Duodenal mucosa (tissue), 2 donors: ENCODE results near the gene ASIC2.

Source experiments
- H3K27ac ChIP-seq: one replicate; pipeline ENCODE4 v1.7.0; 2013; ENCODE audit warnings: low read depth, low read length
- H3K27me3 ChIP-seq, 2 donors: one replicate each; pipeline ENCODE4 v1.7.0; 2013; ENCODE audit warnings: low read length in 2 of 2, control low read depth in 1 of 2; ENCODE audit not compliant: insufficient read depth in 2 of 2, control insufficient read depth in 1 of 2
- H3K36me3 ChIP-seq, 2 donors: one replicate each; pipeline ENCODE4 v1.7.0; 2013; ENCODE audit warnings: low read length in 2 of 2, control low read depth in 1 of 2; ENCODE audit not compliant: insufficient read depth in 2 of 2, control insufficient read depth in 1 of 2
- H3K4me1 ChIP-seq, 2 donors: one replicate each; pipeline ENCODE4 v1.7.0; 2013; ENCODE audit warnings: low read length in 2 of 2, control low read depth in 1 of 2; ENCODE audit not compliant: insufficient read depth in 2 of 2, control insufficient read depth in 1 of 2
- H3K4me3 ChIP-seq, 2 donors: one replicate each; pipeline ENCODE4 v1.7.0; 2013; ENCODE audit warnings: low read length in 2 of 2, low read depth in 1 of 2
- H3K9ac ChIP-seq, 2 donors: one replicate each; pipeline ENCODE4 v1.7.0; 2013; ENCODE audit warnings: low read length in 2 of 2, low read depth in 1 of 2
- H3K9me3 ChIP-seq, 2 donors: one replicate each; pipeline ENCODE4 v1.7.0; 2013; ENCODE audit warnings: low read length in 2 of 2, control low read depth in 1 of 2; ENCODE audit not compliant: control insufficient read depth in 1 of 2

The ASIC2 gene

GRCh38 chr17:33169580-33170285 lies 123.4 kb downstream of the ASIC2 start:
- Histone ChIP-seq H3K9me3 (no peaks in the 10 kb centered on the region), H3K27ac (no peak overlapping the region), H3K36me3 (no peaks in the 10 kb centered on the region), H3K9ac (no peak overlapping the region), H3K27me3 (no peaks in the 10 kb centered on the region), H3K4me3 (no peak overlapping the region), H3K4me1 (no peaks in the 10 kb centered on the region)

GRCh38 chr17:33167736-33168135 lies 125.4 kb downstream of the ASIC2 start:
- Histone ChIP-seq H3K9ac (no peak overlapping the region), H3K36me3 (no peaks in the 10 kb centered on the region), H3K9me3 (no peaks in the 10 kb centered on the region), H3K4me1 (no peaks in the 10 kb centered on the region), H3K4me3 (no peak overlapping the region), H3K27me3 (no peaks in the 10 kb centered on the region), H3K27ac (no peak overlapping the region)

GRCh38 chr17:33166472-33166871 lies 126.6 kb downstream of the ASIC2 start:
- H3K9ac ChIP-seq, result no peak overlapping the region
- H3K36me3 ChIP-seq, result no peaks in the 10 kb centered on the region
- H3K4me1 ChIP-seq, result no peaks in the 10 kb centered on the region
- no peak overlapping the region for H3K4me3 ChIP-seq
- no peaks in the 10 kb centered on the region for H3K27me3 ChIP-seq
- no peaks in the 10 kb centered on the region for H3K9me3 ChIP-seq
- no peak overlapping the region for H3K27ac ChIP-seq

GRCh38 chr17:33164169-33164881 lies 128.8 kb downstream of the ASIC2 start:
- H3K27ac ChIP-seq, result no peak overlapping the region
- H3K36me3 ChIP-seq, result no peaks in the 10 kb centered on the region
- no peaks in the 10 kb centered on the region for H3K27me3 ChIP-seq
- no peaks in the 10 kb centered on the region for H3K4me1 ChIP-seq
- H3K9me3 ChIP-seq, result no peaks in the 10 kb centered on the region
- H3K9ac ChIP-seq, result no peak overlapping the region
- H3K4me3 ChIP-seq, result no peak overlapping the region

- no peak overlapping the region for H3K9ac ChIP-seq
- no peak overlapping the region for H3K4me3 ChIP-seq
- H3K36me3 ChIP-seq, result no peaks in the 10 kb centered on the region
- no peaks in the 10 kb centered on the region for H3K4me1 ChIP-seq
- H3K27ac ChIP-seq, result no peak overlapping the region
- no peaks in the 10 kb centered on the region for H3K27me3 ChIP-seq
- no peaks in the 10 kb centered on the region for H3K9me3 ChIP-seq
Measured at GRCh38 chr17:33163533-33164168, 129.4 kb downstream of the ASIC2 start.

- Histone ChIP-seq H3K36me3 (no peaks in the 10 kb centered on the region), H3K27me3 (no peaks in the 10 kb centered on the region), H3K9me3 (no peaks in the 10 kb centered on the region), H3K27ac (no peak overlapping the region), H3K4me1 (no peaks in the 10 kb centered on the region), H3K9ac (no peak overlapping the region), H3K4me3 (no peak overlapping the region)
Measured at GRCh38 chr17:33154869-33155455, 138.1 kb downstream of the ASIC2 start.

GRCh38 chr17:33152783-33153182 lies 140.3 kb downstream of the ASIC2 start:
- H3K27me3 ChIP-seq, result no peaks in the 10 kb centered on the region
- H3K36me3 ChIP-seq, result no peaks in the 10 kb centered on the region
- no peak overlapping the region for H3K4me3 ChIP-seq
- H3K4me1 ChIP-seq, result no peaks in the 10 kb centered on the region
- no peak overlapping the region for H3K9ac ChIP-seq
- H3K9me3 ChIP-seq, result no peaks in the 10 kb centered on the region
- H3K27ac ChIP-seq, result no peak overlapping the region

- Histone ChIP-seq H3K4me3 (no peak overlapping the region), H3K27ac (no peak overlapping the region), H3K36me3 (no peaks in the 10 kb centered on the region), H3K9me3 (no peaks in the 10 kb centered on the region), H3K9ac (no peak overlapping the region), H3K27me3 (no peaks in the 10 kb centered on the region), H3K4me1 (no peaks in the 10 kb centered on the region)
Measured at GRCh38 chr17:33151565-33151964, 141.5 kb downstream of the ASIC2 start.

GRCh38 chr17:33145941-33146340 lies 147.2 kb downstream of the ASIC2 start:
- Histone ChIP-seq H3K4me3 (no peak overlapping the region), H3K9ac (no peak overlapping the region), H3K27ac (no peak overlapping the region), H3K36me3 (no peaks in the 10 kb centered on the region), H3K9me3 (no peaks in the 10 kb centered on the region), H3K4me1 (no peaks in the 10 kb centered on the region), H3K27me3 (no peaks in the 10 kb centered on the region)

- H3K4me3 ChIP-seq, result no peak overlapping the region
- H3K36me3 ChIP-seq, result no peaks in the 10 kb centered on the region
- H3K4me1 ChIP-seq, result no peaks in the 10 kb centered on the region
- no peak overlapping the region for H3K9ac ChIP-seq
- no peak overlapping the region for H3K27ac ChIP-seq
- no peaks in the 10 kb centered on the region for H3K9me3 ChIP-seq
- no peaks in the 10 kb centered on the region for H3K27me3 ChIP-seq
Measured at GRCh38 chr17:33144837-33145236, 148.3 kb downstream of the ASIC2 start.
